HG03354 (cell line): ENCODE measurements around the gene LRTM2.
A peak's percentile ranks its signal among the peaks of the same experiment; 100 is the strongest.

Experiments used
- ATAC-seq: cut with Tn5 transposase; IDR thresholded peaks from one replicate; pipeline ENCODE4 v1.9.1; 2021; ENCODE audit warnings: mild to moderate bottlenecking; ENCODE audit not compliant: unreplicated experiment, poor library complexity, severe bottlenecking

Gene LRTM2

GRCh38 chr12:1797011-1797901 is 23.1 kb upstream of the LRTM2 start:
- ATAC-seq = peak; percentile 15

- ATAC-seq = no peak
These were observed 22.2 kb upstream of the LRTM2 start for GRCh38 chr12:1797991-1798640.

GRCh38 chr12:1798641-1799020 is 21.7 kb upstream of the LRTM2 start:
- no peak for ATAC-seq

GRCh38 chr12:1799051-1799881 is 21.1 kb upstream of the LRTM2 start:
- ATAC-seq = no peak

- ATAC-seq = no peak
These were observed 20.4 kb upstream of the LRTM2 start for GRCh38 chr12:1799882-1800400.

- ATAC-seq = peak; percentile 40
These were observed 19.7 kb upstream of the LRTM2 start for GRCh38 chr12:1800401-1801302.

GRCh38 chr12:1801303-1801975 is 18.9 kb upstream of the LRTM2 start:
- no peak for ATAC-seq

- ATAC-seq = no peak
These were observed 16.6 kb upstream of the LRTM2 start for GRCh38 chr12:1803736-1804135.

GRCh38 chr12:1804545-1805332 is 15.6 kb upstream of the LRTM2 start:
- ATAC-seq = peak; percentile 84

- ATAC-seq = no peak
These were observed 14.8 kb upstream of the LRTM2 start for GRCh38 chr12:1805441-1806081.

- ATAC-seq = no peak
These were observed 13.9 kb upstream of the LRTM2 start for GRCh38 chr12:1806301-1807086.

- ATAC-seq = no peak
These were observed 13.1 kb upstream of the LRTM2 start for GRCh38 chr12:1807087-1807860.

- ATAC-seq = no peak
These were observed 12.1 kb upstream of the LRTM2 start for GRCh38 chr12:1808036-1808797.

- ATAC-seq = no peak
These were observed 11.4 kb upstream of the LRTM2 start for GRCh38 chr12:1808798-1809480.
